HG03460 (cell line): ENCODE measurements around the gene ST6GAL2.

Experiments
- ATAC-seq: cut with Tn5 transposase; IDR thresholded peaks from one replicate; pipeline ENCODE4 v1.9.1; 2021; ENCODE audit not compliant: unreplicated experiment

Gene ST6GAL2

GRCh38 chr2:106866641-106867040, 19.3 kb downstream of the ST6GAL2 start:
- no peak for ATAC-seq

GRCh38 chr2:106864051-106864450, 21.9 kb downstream of the ST6GAL2 start:
- ATAC-seq = no peak

GRCh38 chr2:106863387-106863786, 22.6 kb downstream of the ST6GAL2 start:
- ATAC-seq = no peak

GRCh38 chr2:106859498-106859897, 26.5 kb downstream of the ST6GAL2 start:
- ATAC-seq = no peak

- no peak for ATAC-seq
These were observed 27.2 kb downstream of the ST6GAL2 start for GRCh38 chr2:106858810-106859209.

GRCh38 chr2:106857882-106858478, 28.0 kb downstream of the ST6GAL2 start:
- ATAC-seq = no peak

GRCh38 chr2:106853631-106854030, 32.3 kb downstream of the ST6GAL2 start:
- ATAC-seq = no peak

- ATAC-seq = no peak
These were observed 34.0 kb downstream of the ST6GAL2 start for GRCh38 chr2:106851881-106852501.

GRCh38 chr2:106851087-106851874, 34.7 kb downstream of the ST6GAL2 start:
- ATAC-seq = no peak

GRCh38 chr2:106849253-106849652, 36.7 kb downstream of the ST6GAL2 start:
- no peak for ATAC-seq

GRCh38 chr2:106847366-106847765, 38.6 kb downstream of the ST6GAL2 start:
- no peak for ATAC-seq

- no peak for ATAC-seq
These were observed 40.3 kb downstream of the ST6GAL2 start for GRCh38 chr2:106845716-106846115.

- no peak for ATAC-seq
These were observed 42.1 kb downstream of the ST6GAL2 start for GRCh38 chr2:106843910-106844250.

- no peak for ATAC-seq
These were observed 42.7 kb downstream of the ST6GAL2 start for GRCh38 chr2:106843001-106843909.

GRCh38 chr2:106841886-106842645, 43.9 kb downstream of the ST6GAL2 start:
- ATAC-seq = no peak

- no peak for ATAC-seq
These were observed 45.1 kb downstream of the ST6GAL2 start for GRCh38 chr2:106840818-106841217.

- no peak for ATAC-seq
These were observed 45.9 kb downstream of the ST6GAL2 start for GRCh38 chr2:106839849-106840595.

GRCh38 chr2:106833256-106833655, 52.7 kb downstream of the ST6GAL2 start:
- no peak for ATAC-seq

- no peak for ATAC-seq
These were observed 54.0 kb downstream of the ST6GAL2 start for GRCh38 chr2:106831816-106832569.
